Measurements from ENCODE around the gene DDOST.

DNA sequence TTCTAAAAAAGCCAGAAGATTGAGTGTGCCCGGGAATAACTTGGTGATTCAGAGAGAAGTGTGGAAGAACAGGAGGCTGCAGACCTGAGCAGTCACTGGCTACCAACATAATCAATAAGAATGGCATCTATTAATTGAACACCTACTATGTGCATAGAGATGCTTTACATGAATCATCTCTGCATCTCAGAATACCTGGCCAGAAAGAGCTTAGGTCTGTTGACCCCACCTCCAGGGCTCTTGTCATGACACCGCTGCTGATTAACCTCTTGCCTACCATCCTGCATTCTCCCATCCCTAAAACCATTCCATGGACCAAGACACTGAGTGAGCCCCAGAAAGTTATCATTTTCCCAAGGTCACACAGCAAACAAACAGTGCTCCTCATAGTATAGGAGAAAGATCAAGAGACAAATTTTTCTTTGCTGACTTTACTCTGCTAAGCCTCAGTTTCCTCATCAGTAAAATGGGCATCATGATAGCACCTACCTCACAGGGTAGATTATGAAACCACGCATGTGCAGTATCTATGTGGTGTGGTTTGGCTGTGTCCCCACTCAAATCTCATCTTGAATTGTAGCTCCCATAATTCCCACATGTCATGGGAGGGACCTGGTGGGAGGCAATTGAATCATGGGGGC, 44.2 kb downstream of the DDOST start:
- TF ChIP-seq, protein P1, sequence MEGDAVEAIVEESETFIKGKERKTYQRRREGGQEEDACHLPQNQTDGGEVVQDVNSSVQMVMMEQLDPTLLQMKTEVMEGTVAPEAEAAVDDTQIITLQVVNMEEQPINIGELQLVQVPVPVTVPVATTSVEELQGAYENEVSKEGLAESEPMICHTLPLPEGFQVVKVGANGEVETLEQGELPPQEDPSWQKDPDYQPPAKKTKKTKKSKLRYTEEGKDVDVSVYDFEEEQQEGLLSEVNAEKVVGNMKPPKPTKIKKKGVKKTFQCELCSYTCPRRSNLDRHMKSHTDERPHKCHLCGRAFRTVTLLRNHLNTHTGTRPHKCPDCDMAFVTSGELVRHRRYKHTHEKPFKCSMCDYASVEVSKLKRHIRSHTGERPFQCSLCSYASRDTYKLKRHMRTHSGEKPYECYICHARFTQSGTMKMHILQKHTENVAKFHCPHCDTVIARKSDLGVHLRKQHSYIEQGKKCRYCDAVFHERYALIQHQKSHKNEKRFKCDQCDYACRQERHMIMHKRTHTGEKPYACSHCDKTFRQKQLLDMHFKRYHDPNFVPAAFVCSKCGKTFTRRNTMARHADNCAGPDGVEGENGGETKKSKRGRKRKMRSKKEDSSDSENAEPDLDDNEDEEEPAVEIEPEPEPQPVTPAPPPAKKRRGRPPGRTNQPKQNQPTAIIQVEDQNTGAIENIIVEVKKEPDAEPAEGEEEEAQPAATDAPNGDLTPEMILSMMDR (optimal IDR thresholded peaks at IDR 0.05 in 1 of 3, IDR thresholded peaks at IDR 0.05 in 1 of 3, conservative IDR thresholded peaks at IDR 0.05 in 1 of 3; ENCODE audit: extremely low read depth in 1 of 3, insufficient read depth in 2 of 3, low read length in 3 of 3), result no peak
- no peak for TF ChIP-seq EZH2 (IDR thresholded peaks at IDR 0.05; ENCODE audit: low read length)

All from keratinocyte (primary cell).